ENCODE data around the gene KIF26A.

KIF26A gene

DNA sequence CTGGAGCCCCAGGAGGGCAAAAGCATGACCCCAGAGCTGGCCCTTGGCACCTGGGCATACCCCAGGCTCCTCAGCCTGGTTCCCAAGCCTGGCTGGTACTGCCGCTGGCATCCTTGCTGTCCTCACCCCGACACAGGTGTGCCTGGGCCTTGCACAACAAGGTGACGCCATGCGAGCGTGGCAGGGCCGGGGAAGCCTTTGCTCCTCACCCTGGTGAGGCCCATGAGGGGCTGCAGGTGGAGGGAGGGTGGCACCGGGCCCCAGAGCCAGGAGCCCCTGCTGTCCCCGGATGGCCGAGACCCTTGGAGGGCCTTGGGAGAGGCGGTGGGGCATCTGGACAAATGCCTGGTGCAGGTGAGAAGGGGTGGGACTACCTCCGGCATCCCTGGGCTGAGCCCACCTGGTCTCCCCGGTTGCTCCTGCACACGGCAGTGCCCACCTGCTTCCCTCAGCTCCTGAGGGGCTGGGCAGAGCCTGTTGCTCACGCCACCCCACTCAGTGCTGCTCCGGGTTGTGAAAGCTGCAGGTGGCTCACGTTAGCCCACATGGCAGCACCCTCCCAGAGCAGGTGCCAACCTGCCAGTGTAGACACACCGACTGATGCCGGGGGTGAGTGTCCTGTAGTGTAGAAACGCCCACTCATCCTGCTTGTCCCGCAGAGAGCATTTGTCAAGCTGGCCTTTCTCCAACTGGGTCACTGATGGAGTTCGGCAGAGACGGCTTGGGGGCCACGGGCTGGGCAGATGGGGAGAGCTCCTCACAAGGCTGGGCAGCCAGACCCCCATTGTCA lies 24.6 kb upstream of the KIF26A start:
- DNase-seq, result no peak

DNA sequence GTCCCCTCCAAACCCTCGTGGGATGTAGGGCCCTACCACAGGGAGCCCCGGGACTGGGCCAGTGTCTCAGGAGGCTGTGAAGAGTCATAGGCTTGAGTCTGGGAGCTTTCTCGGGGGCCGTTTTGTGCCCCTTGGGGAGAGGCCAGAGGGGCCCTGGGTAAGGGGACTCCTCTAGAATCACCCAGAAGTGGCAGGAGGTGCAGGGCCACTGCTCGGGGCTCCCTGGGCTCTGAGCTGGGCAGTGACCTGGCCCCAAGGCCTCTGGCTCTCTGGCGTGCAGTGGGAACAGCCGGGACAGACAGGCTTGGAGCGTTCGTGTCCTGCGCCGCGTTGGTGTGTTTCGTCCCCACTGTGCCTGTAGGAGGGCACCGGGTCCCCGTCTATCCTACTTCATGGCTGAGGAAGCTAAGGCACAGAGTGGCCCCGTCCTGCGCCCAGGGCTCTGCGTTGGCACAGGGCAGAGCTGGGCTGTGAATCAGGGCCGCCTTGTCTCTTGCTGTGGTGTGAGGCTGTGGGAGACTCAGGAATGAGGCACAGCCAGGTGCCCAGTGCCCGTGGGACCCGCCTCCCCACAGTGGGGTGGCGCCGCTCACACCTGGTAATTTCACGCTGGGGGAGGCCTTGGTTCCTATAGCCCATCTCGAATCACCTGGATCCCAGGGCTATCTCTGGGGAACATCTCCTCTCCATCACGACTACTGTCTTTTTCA lies 23.8 kb upstream of the KIF26A start:
- DNase-seq, result no peak

DNA sequence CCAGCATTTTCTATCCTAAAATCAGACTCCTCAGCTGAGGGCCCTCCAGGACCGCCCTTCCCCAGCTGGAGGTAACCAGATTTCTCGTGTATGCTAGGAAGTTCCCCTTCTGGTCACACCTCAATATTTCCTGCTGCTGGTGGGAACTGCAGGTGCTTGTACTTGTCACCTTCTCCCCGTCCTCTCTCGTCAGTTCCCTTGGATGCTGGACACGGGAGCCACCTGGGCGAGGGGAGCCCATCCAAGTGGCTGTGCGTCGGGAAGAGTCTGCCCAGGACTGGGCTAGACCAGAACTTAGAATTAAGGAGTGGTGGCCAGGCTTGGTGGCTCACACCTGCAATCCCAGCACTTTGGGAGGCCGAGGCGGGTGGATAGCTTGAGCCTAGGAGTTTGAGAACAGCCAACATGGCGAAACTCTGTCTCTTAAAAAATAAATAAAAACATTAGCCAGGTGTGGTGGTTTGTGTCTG lies 23.2 kb upstream of the KIF26A start:
- DNase-seq, result no peak

DNA sequence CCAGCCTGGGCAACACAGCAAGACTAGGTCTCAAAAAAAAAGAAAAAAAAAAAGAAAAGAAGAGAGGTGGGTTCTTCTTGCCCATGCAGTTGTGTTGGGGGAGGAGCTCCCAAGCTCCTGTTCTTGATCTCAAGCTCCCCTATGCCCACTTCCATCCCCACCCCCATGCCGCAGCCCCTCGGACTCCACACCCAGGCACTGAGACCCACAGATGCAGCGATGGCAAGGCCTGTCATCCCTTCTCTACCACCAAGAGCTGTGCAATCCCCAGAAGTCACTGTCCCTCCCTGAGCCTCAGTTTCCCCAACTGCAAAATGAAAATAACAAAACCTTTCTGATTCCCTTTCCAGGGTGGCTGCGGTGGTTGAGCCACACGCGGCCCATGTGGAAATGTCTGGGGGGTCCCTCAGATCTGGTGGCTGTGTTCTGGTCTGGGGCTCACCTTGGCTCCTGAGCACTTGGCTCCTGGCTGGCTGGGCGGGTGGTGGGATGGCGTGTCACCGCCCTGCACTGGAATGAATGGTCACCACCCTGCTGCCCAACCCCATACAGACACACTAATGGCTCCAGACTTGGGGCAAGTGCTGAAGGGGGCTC lies 22.6 kb upstream of the KIF26A start:
- no peak for DNase-seq

DNA sequence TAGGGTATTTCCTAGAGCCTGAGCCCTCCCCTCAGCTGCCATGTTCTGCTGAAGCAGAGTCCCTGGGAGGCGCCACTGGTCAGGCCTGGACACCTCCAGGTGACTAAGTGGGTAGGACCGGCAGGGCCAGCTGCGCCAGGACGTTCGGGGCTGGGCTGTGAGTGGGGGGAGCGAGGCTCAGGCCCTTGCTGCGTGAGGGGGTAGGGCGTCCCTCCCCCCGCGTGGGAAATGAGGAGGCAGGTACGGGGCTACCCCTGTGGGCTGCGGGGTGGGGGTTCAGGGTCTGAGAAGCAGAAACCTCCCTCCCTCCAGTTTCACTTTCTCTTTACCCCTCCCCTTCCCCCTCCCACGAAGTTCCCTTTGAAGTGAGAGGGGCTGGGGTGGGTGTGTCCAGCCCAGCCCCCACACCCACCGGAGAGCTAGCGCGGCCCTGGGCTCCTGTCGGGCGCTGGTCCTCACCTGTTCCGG lies 22.1 kb upstream of the KIF26A start:
- DNase-seq, result no peak

DNA sequence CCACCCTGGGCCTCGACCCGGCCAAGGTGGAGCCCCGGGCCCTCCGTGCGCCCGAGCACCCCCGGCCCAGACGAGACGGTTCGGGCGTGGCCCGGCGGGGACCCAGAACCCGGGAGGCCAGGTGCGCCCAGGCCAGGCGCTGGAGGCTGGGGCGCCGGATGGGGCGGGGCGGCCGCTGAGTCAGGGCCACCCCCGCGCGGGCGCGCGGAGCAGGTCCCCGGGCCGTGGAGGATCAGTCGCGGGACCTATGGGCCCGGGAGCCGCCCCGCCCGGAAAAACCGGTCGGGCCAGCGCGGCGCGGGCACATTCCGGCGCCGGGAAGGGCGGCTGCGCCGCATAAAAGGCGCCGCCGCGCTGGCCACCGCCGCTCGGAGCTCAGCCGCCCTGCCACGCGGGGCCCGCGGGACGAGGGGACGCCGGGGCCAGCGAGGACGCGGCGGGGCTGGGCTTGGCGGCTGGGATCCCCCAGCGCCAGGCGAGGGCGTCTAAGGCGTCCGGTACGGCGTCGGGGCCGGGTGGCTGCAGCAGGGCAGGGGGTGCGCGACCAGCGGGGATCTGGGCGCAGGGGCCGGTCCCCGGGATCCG lies 21.5 kb upstream of the KIF26A start:
- no peak for DNase-seq

DNA sequence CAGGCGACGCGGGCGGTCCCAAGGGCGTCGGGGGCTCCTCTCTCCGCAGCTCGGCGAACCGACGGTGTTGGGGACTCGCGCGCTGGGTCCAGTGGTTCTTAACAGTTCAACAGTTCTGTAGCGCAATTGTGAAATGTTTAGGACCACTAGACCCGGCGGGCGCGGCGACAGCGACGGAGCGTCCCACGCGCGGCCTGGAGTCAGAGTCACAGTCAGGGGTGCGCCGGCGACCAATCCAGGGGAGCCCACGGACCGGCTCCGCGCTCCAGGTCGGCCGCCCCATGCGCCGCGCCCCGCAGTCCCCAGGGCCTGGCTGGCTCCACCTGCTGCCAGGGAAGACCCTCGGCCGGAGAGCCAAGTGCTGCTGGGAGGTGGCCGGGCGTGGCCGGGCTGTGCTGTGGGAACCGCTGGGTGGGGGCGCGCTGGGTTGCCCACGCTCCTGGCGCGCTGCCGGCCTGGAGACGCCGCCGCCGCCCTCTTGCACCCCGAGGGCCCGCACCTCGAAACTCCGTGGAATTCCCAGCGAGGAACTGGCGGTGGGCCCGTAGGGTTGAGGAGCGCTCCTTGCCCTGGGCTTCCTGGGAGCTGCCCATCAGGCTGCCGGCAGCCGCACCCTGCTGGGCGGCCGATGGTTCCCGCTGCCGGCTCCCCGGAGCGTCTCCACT lies 20.9 kb upstream of the KIF26A start:
- DNase-seq, result no peak

DNA sequence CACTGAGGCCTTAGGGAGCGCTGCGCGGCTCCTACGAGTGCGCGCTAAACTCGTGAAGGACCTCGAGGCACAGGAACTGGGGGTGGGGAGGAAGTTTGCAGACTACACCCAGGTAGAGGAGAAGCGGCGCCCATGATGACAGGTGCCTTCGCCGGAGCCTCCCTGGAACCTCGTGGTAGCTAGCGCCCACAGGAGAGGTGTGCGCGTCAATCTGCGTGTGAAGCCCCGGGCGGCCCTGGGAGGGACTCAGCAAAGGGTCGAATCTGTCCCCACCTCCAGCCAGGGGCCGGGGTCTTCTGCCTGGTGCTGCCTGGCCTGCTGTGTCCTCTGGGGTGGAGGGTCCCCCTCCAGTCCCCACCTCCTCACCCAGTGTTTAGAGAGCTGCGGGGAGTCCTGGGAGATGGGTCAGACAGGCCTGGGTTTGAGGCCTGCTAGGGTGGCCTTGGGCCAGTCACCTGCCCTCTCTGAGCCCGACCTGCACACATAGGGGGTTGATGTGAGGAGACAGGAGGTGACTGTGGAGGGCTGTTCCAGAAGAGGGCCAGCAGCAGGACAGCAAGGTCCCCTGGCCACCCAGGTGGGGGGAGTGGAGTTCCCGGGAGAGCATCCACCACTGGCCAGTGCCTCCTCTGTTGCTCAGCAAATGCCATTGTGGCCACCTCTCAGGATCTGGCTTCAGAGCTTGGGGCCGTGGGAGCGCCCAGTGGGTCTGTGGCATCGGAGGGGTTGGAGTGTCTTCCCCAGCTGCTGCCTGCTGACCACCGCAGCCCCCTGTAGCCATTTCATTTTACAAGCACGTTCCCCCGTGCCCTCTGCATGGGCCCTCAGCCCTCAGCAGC lies 20.2 kb upstream of the KIF26A start:
- DNase-seq, result no peak

DNA sequence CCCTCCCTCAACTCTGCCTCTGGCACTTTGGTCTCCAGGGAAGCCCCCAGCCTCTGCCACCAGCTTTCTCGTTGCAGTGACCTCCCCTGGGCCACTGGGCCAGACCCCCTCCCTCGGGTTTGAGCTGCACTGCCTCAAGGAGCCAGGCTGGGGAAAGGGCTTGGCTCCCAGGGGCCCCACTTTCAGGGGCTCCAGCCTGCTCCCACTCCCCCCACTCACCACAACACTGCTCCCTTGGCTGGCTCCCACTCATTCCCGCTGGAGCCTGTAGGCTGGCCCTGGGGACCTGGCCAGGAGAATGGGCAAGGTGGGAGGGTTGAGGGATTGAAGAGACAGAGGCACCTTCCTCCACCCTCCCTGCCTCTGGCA lies 19.3 kb upstream of the KIF26A start:
- DNase-seq, result no peak

DNA sequence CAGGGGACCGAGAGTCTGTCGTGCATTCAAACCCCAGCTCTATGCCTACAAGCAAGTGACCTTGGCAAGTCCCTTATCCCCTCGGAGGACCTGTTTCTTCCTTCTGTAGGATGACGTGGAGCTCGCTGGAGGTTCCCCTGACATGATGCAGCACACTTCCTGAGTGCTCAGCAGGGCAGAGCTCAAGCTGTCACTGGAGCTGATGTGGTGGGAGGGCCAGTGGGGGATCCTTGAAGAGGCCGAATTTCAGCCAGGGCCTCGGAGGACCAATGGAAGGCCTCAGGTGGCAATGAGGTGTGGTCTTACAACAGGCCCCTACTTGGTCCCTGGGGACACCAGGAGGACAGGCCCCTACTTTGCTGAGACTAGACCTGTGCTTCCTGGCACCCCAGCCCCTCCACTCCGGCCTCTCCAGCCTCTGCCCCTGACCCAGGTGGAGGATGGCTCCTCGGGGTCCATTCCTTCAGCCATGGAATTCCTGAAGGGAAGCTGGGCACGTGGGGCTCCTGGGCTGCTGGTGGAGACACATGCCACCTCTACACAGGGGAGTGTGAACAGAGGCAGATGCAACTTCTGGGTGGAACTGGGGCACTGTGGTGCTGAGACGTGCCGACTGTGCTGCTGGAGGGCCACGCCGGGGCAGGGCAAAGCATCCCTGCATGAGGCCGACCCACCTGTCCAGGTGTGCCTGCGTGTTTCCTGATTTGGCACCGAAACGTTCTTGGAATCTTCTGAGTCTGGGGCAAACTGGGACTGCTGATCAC lies 18.7 kb upstream of the KIF26A start:
- DNase-seq, result no peak

DNA sequence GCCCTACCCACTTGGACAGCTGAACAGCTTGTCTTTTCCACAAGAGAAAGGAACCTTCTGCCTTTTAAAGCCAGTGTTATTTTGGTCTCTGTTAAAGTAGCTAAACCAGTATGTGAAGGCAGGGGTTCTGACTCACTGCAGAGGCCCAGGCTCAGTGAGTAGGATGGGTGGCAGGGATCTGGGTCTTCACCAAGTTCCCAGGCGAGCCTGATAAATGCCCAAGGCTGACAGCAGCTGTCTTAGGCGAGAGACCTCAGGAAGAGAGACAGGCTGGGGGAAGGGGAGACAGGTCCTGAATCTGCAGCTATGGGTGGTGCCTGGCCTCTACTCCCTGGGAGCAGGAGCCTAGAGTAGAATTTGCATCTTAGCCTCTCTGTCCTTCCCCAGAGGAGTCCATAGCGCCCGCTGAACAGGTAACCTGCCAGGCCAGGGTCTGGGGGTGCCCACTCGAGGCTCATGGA lies 18.1 kb upstream of the KIF26A start:
- no peak for DNase-seq

DNA sequence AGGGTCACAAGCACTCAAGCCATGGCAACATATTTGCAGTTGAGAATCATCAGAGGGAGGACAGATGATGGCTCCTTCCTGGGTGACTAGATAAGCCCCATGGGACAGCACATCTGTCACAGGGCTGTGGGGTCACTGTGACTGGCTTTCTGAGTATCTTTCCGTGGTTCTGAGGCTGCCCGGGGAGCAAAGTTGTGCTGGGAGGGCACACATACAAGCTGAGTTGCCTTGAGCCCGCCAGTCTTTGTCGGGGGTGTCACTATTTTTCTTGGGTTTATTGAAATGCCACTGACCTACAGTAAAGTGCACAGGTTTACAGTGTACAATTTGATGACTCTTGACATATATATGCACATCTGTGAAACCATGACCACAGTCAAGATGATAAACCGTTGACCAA lies 17.2 kb upstream of the KIF26A start:
- DNase-seq, result no peak

DNA sequence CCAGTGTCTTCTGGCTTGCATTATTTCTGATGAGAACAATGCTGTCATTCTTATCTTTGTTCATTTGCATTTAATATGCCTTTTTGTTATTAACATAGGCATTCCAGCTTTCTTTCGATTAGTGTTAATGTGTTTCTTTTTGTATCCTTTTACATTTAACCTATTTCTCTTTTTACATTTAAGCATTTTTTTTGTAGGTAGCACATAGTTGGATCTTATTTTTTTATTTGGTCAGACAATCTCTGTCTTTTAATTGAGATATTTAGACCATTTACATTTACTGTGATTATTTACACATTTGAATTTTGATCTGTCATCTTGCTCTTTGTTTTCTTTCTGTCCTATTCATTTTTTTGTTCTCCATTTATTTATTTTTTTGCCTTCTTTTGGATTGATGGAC lies 14.5 kb upstream of the KIF26A start:
- no peak for DNase-seq

DNA sequence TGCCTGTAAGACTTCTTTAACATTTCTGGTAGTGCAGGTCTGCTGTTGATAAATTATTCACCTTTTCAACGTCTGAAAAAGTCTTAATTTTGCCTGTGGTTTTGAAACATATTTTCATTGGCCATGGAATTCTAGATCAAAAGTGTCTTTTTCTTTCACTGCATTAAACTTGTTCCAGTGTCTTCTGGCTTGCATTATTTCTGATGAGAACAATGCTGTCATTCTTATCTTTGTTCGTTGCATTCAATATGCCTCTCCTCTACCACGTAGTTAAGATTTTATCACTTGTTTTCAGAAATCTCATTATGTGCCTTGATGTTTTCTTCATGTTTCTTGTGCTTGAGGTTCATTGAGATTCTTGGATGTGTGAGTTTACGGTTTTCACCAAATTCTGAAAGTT lies 13.4 kb upstream of the KIF26A start:
- DNase-seq, result no peak

DNA sequence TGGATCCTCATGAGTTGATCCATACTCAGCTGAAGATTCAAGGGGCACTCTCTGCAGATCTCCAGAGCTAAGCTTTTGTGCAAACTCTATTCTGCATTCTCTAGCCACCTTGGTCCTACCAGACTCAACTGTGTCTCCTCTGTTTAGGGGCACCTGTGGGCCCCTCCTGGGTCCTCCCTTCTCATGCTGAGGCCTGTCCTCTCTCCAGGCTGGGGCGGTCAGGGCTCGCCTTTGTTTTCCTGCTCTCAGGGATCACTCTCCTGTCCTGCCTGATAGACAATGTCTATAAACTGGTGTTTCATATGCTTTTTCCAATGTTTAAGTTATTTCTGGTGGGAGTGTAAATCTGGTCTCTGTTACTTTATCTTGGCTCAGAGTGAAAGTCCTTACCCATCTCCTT lies 11.6 kb upstream of the KIF26A start:
- no peak for DNase-seq

DNA sequence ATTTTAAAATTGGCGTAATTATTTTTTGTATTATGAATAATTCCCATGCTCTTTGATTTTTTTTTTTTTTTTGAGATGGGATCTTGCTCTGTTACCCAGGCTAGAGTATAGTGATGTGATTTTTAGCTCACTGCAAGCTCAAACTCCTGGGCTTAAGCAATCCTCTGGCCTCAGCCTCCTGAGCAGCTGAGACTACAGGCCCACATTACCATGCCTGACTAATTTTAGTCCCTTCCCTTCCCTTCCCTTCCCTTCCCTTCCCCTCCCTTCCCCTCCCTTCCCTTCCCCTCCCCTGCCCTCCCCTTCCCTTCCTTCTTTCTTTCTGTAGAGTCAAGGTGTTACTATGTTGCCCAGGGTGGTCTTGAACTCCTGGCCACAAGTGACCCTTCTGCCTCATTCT lies 9.4 kb upstream of the KIF26A start:
- no peak for DNase-seq

DNA sequence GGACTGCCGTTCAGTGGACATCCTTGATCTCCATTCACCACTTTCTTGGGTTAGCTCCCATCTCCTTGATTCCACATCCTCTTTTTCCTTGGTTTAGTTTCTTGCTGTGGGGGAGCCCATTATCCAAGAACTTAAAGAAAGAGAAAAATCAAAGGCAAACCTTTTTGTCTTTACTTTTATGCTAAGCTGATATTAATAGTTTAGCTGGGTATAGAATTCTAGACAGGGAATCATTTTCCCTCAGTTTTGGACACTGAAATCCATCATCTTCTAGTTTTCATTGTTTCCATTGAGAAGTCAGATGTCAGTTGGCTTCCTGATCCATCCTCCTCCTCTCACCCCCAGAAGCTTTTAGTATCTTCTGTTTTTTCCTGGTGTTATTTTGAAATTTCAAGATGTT lies 8.8 kb upstream of the KIF26A start:
- no peak for DNase-seq

DNA sequence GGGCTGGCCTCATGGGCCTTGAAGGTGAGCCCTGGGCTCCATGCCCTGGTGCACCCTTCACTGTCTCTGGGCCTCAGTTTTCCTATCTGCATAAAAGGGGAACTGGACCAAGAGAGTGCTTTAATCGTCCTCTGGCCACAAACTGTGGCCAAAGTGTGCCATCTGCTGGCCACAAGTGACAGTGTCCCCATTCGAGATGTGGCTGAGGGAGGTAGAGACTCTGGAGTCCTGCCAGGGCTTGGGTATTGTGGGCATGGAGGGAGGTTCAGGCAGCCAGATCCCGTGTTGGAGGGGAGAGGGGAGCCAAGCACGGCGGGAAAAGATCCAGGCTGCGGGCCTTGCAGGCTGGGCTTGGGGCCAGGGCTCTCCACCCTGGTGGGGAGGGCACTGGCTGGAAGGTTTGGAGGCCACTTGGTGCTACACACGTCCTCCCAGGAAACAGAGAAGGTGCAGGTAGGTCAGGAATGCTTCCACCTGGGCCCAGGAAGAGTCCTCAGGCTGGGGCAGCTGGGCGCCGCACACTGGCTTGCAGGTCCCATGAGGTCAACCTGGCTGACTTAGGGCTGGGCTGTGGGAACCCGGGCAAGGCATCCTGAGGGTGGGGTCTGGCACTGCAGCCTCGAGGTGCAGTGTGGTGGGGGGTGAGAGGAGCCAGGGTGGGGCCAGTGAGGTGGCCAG lies 7.3 kb upstream of the KIF26A start:
- DNase-seq, result no peak

DNA sequence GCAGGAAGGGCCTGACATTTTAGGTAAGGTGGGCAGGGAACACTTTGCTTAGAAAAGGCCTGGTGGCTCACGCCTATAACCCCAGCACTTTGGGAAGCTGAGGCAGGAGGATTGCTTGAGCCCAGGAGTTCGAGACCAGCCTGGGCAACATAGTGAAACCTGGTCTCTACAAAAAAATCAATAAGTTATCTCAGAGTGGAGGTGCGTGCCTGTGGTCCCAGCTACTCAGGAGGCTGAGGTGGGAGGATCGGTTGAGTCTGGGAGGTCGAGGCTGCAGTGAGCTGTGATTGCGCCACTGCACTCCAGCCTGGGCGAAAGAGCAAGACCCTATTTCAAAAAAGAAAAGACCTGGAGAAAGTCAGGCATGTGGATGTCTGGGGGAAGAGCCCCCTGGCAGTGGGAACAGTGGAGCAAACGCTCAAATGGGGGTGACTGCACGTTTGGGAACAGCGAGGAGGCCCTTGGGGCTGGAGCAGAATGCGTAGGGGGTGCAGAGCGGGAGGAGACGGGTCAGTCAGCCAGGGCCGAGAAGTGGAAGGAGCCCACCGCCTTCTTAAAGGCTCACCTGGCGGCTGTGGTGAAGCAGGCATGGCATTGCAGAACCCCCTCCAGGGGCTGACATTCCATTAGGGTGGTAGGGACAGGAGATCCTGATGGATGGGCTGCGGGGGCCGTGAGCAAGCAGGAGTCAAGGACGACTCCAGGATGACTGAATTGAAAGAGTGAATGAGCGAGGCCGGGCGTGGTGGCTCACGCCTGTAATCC lies 6.2 kb upstream of the KIF26A start:
- DNase-seq, result no peak

DNA sequence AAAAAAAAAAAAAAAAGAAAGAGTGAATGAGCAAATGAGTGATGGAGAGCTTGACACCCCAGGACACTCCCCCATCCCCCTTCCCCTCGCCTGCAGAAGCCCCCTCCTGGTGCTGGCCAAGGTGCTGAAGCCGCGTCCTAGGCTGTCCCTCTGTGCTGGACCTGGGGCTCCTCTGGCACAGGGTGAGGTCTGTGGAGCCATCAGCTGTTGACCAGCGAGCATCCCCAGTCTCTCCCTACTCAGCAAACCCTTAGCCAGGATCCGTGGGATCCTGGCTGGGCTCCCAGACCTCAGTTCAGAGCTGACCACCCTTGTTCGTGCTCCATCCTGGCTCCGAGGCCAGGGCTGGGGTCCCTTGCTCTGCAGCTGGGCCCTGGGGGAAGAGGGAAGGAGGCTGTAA lies 5.4 kb upstream of the KIF26A start:
- DNase-seq, result no peak

Measured in NCI-H146 (cell line).